Endodermal cell (in vitro differentiated cells): ENCODE results near the gene ZNF83. TPM values are rescaled to one million over a fixed set of nuclear protein-coding genes. Genes with fewer than 3 reads are reported as not detected.

Source experiments
- DNase-seq: peaks from one replicate; pipeline ENCODE4 v3.0.0-alpha.2; 2017
- H3K27ac ChIP-seq: 2 replicates; pipeline ENCODE4 v1.5.1; 2013; ENCODE audit warnings: mild to moderate bottlenecking, low read depth, low read length, moderate library complexity
- H3K27me3 ChIP-seq: 2 replicates; pipeline ENCODE4 v1.6.1; 2013; ENCODE audit warnings: mild to moderate bottlenecking, low read length, moderate library complexity; ENCODE audit not compliant: insufficient read depth, control insufficient read depth, poor library complexity, severe bottlenecking
- H3K36me3 ChIP-seq: 2 replicates; pipeline ENCODE4 v1.7.0; 2013; ENCODE audit warnings: mild to moderate bottlenecking, low read length, moderate library complexity; ENCODE audit not compliant: control insufficient read depth, insufficient read depth
- H3K4me1 ChIP-seq: one replicate; pipeline ENCODE4 v1.7.0; 2013; ENCODE audit warnings: low read length; ENCODE audit not compliant: control insufficient read depth, insufficient read depth
- H3K4me3 ChIP-seq: 2 replicates; pipeline ENCODE4 v1.5.1; 2013; ENCODE audit warnings: mild to moderate bottlenecking, low read length, moderate library complexity
- H3K9ac ChIP-seq: 2 replicates; pipeline ENCODE4 v1.6.1; 2013; ENCODE audit warnings: mild to moderate bottlenecking, low read length, moderate library complexity; ENCODE audit not compliant: poor library complexity, severe bottlenecking; ENCODE audit errors: extremely low read depth
- H3K9me3 ChIP-seq: 2 replicates; pipeline ENCODE4 v1.6.1; 2013; ENCODE audit warnings: mild to moderate bottlenecking, low read length, moderate library complexity; ENCODE audit not compliant: control insufficient read depth
- H3K27ac Mint-ChIP-seq: 2 replicates; pipeline ENCODE4 v1.8.0; 2020; ENCODE audit warnings: mixed read lengths
- H3K27me3 Mint-ChIP-seq: 2 replicates; pipeline ENCODE4 v1.8.0; 2021; ENCODE audit warnings: mild to moderate bottlenecking, mixed read lengths; ENCODE audit not compliant: insufficient read depth
- H3K36me3 Mint-ChIP-seq: 2 replicates; pipeline ENCODE4 v1.8.0; 2020; ENCODE audit warnings: low read depth, mixed read lengths
- H3K4me1 Mint-ChIP-seq: 2 replicates; pipeline ENCODE4 v1.8.0; 2020; ENCODE audit warnings: mixed read lengths
- H3K4me3 Mint-ChIP-seq: 2 replicates; pipeline ENCODE4 v1.8.0; 2020; ENCODE audit warnings: mild to moderate bottlenecking, moderate library complexity, mixed read lengths
- H3K9me3 Mint-ChIP-seq: 2 replicates; pipeline ENCODE4 v1.8.0; 2020; ENCODE audit warnings: mild to moderate bottlenecking, mixed read lengths
- WGBS, 2 experiments: methylation state at CpG; one replicate each; pipeline versions ENCODE4 v1.1.5 to v1.1.7; 2013; ENCODE audit warnings: missing lambda C conversion rate in 2 of 2, mixed read lengths in 1 of 2; ENCODE audit not compliant: insufficient coverage in 1 of 2, insufficient read length in 1 of 2; 5-methylcytosine and 5-hydroxymethylcytosine counted together
- total RNA-seq, 2 donors: library from RNA; stranded (reverse); fragmentation: NEBNext Ultra II Directional in 1 of 2; extraction: Animal tissue kit (Norgen Biotek cat#: 25700) in 1 of 2; gene quantifications; 2 replicates in 1 of 2; 3 replicates in 1 of 2; pipeline ENCODE4 v1.2.1, GENCODE V29; 2021
- TF ChIP-seq, protein P1 (sequence below): fragments of 200-600 bp; sonication (generic); conservative IDR thresholded peaks from 2 replicates; pipeline ENCODE4 v1.5.0; 2021; ENCODE audit warnings: antibody characterized with exemption, mild to moderate bottlenecking

The ZNF83 gene
- total RNA-seq, 2 donors from 2014 or later = 59.0 to 88.7 TPM

DNA sequence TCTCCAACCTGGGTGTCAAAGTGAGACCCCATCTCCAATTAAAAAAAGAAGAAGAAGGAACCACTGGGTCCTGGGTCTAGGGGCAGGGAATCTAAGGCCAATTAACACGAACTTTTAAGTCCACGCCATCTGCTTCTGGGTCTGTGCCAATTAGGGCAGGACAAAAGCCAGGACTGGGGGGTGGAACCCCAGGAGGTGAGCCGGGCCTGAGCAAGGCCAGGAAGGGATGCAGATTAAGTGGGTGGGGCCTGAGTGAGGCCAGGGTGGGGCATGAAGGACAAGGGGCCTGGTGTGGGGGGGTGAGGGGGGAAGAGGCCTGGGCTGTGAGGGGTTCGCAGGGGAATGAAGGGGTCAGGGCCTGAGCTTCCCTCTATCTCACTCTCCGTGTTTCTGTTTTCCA lies 26.3 kb upstream of the ZNF83 start:
- TF ChIP-seq, protein P1, sequence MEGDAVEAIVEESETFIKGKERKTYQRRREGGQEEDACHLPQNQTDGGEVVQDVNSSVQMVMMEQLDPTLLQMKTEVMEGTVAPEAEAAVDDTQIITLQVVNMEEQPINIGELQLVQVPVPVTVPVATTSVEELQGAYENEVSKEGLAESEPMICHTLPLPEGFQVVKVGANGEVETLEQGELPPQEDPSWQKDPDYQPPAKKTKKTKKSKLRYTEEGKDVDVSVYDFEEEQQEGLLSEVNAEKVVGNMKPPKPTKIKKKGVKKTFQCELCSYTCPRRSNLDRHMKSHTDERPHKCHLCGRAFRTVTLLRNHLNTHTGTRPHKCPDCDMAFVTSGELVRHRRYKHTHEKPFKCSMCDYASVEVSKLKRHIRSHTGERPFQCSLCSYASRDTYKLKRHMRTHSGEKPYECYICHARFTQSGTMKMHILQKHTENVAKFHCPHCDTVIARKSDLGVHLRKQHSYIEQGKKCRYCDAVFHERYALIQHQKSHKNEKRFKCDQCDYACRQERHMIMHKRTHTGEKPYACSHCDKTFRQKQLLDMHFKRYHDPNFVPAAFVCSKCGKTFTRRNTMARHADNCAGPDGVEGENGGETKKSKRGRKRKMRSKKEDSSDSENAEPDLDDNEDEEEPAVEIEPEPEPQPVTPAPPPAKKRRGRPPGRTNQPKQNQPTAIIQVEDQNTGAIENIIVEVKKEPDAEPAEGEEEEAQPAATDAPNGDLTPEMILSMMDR = no peak
- no peak overlapping the region for H3K4me3 ChIP-seq
- peaks cover 73% of the 10 kb centered on the region for H3K36me3 ChIP-seq
- Mint-ChIP-seq H3K27ac (no peak overlapping the region), H3K4me3 (no peak overlapping the region), H3K9me3 (no peaks in the 10 kb centered on the region), H3K27me3 (no peaks in the 10 kb centered on the region), H3K36me3 (peaks cover 56% of the 10 kb centered on the region), H3K4me1 (peaks cover 21% of the 10 kb centered on the region)
- WGBS, 2 experiments = 81 to 86% methylated on average over 2 to 5 of the region's 5 CpGs
- no peak overlapping the region for H3K27ac ChIP-seq
- no peaks in the 10 kb centered on the region for H3K27me3 ChIP-seq
- H3K9ac ChIP-seq = no peak overlapping the region
- no peaks in the 10 kb centered on the region for H3K4me1 ChIP-seq
- no peaks in the 10 kb centered on the region for H3K9me3 ChIP-seq
- DNase-seq = no peak

DNA sequence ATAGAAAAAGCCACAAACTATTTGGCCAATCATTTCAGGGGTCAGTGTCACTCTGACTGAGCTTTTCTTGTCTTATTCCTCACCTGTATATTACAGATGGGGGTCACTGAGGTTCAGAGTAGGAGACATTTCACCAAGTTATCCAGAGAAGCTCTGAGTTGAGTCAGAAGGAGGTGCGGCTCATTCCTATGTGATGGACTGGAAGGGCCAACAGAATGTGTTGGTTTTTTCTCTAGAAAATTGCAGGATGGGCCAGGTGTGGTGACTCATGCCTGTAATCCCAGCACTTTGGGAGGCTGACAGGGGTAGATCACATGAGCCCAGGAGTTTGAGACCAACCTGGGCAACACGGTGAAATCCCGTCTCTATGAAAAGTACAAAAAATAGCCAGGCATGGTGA lies 24.5 kb upstream of the ZNF83 start:
- no peak overlapping the region for H3K4me3 ChIP-seq
- DNase-seq = no peak
- H3K9ac ChIP-seq = no peak overlapping the region
- H3K4me1 Mint-ChIP-seq = peaks cover 30% of the 10 kb centered on the region
- 79 to 85% methylated on average over 3 of the region's 3 CpGs for WGBS, 2 experiments
- H3K27ac ChIP-seq = no peak overlapping the region
- no peaks in the 10 kb centered on the region for H3K4me1 ChIP-seq
- peaks cover 80% of the 10 kb centered on the region for H3K36me3 ChIP-seq
- H3K36me3 Mint-ChIP-seq = peaks cover 62% of the 10 kb centered on the region
- TF ChIP-seq, protein P1 = no peak
- peaks cover 1% of the 10 kb centered on the region for H3K9me3 Mint-ChIP-seq
- H3K4me3 Mint-ChIP-seq = no peak overlapping the region
- no peaks in the 10 kb centered on the region for H3K27me3 Mint-ChIP-seq
- H3K9me3 ChIP-seq = peaks cover 7% of the 10 kb centered on the region
- no peak overlapping the region for H3K27ac Mint-ChIP-seq
- H3K27me3 ChIP-seq = no peaks in the 10 kb centered on the region

DNA sequence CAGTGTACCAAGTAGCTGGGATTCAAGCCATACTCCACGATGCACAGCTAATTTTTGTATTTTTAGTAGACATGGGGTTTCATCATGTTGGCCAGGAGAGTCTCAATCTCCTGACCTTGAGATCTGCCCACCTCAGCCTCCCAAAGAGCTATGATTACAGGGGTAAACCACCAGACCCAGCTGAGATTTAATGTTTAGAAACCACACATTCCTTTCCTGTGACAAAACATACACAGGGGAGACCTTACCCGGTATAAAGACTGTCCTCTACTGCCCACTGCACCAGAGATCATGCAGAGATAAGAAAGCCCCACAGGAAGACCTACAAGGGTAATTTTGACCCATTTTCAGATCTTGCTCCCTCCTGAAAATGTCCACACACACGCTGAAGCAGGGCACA lies 22.8 kb upstream of the ZNF83 start:
- H3K4me3 ChIP-seq = no peak overlapping the region
- peaks cover 67% of the 10 kb centered on the region for H3K36me3 Mint-ChIP-seq

More for the DNA sequence above, 22.8 kb upstream of the ZNF83 start:
- no peak overlapping the region for H3K27ac ChIP-seq
- Mint-ChIP-seq H3K27me3 (no peaks in the 10 kb centered on the region), H3K27ac (no peak overlapping the region), H3K9me3 (peaks cover 1% of the 10 kb centered on the region), H3K4me3 (no peak overlapping the region), H3K4me1 (peaks cover 30% of the 10 kb centered on the region)
- no peaks in the 10 kb centered on the region for H3K4me1 ChIP-seq
- H3K9ac ChIP-seq = no peak overlapping the region
- H3K9me3 ChIP-seq = peaks cover 7% of the 10 kb centered on the region
- WGBS, 2 experiments = 13 to 73% methylated on average over 1 to 3 of the region's 3 CpGs
- H3K27me3 ChIP-seq = no peaks in the 10 kb centered on the region
- peaks cover 83% of the 10 kb centered on the region for H3K36me3 ChIP-seq
- DNase-seq = no peak
- TF ChIP-seq, protein P1 = no peak
